Measurements from ENCODE around the gene ATP5PO. TPM values are rescaled to one million over a fixed set of nuclear protein-coding genes. Genes with fewer than 3 reads are reported as not detected.
A peak's percentile ranks its signal among the peaks of the same experiment; 100 is the strongest.

ATP5PO gene
- total and polyA plus RNA-seq, 2 donors (not counting 1 experiment from before 2014, with no cell fraction given), result 154 to 259 TPM

DNA sequence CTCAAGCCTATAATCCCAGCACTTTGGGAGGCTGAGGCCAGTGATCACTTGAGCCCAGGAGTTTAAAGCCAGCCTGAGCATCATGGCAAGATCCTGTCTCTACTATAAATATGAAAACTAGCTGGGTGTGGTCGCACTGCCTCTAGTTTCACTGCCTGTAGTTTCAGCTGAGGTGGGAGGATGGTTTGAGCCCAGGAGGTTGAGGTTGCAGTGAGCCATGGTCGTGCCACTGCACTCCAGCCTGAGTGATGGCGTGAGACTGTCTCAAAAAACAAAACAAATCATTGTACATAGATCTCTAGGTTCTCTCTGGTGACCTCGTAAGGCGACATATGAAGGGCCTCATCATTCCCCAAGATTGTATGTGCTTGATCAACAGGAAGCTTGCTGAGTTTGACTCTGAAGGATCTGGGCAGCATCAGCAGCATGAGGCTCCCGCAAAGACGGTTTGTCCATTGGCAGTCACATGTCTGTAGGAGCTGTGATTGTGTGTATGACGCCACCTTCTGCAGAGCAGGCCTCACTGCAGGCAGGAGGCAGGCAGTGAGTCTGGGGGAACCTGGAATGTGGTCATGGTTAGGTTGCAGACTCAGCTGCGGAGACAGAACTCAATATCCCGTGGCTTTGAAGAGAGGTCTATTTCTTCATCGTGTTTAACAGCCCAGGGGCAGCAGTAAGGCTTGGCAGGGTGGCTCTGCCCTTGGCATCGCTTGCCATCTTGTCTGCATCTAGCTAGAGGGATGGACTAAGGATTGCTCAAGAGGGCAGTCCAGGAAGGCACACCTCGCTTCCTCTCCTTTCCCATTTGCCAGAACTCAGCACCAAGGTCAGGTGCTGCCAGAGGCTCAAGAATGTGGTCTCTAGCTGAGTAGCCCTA, 14.0 kb downstream of the ATP5PO start:
- Histone ChIP-seq H3K9ac (ENCODE audit: insufficient read depth, low read length) (no peak overlapping the region), H4K20me1 (ENCODE audit: control insufficient read depth, extremely low read depth, insufficient read depth, low read length) (no peaks in the 10 kb centered on the region), H3K9me3 (ENCODE audit: control insufficient read depth, insufficient read depth, low read depth, low read length) (no peaks in the 10 kb centered on the region), H3K4me2 (ENCODE audit: extremely low read depth, insufficient read depth, low read length) (no peak overlapping the region), H3K27ac (ENCODE audit: insufficient read depth, low read length) (peak overlapping the region; percentile 7), H3K79me2 (ENCODE audit: control insufficient read depth, insufficient read depth, low read length) (no peaks in the 10 kb centered on the region), H3K36me3 (ENCODE audit: control insufficient read depth, insufficient read depth, low read length) (peaks cover 13% of the 10 kb centered on the region), H2AFZ (ENCODE audit: low read length) (no peak overlapping the region), H3K4me3 (replicated peaks in 1 of 4; ENCODE audit: control extremely low read depth in 1 of 4, insufficient read depth in 1 of 4, low read depth in 3 of 4, low read length in 4 of 4) (no peak overlapping the region), H3K27me3 (ENCODE audit: control insufficient read depth, insufficient read depth, low read length) (no peaks in the 10 kb centered on the region), H3K4me1 (ENCODE audit: control insufficient read depth, extremely low read depth, insufficient read depth, low read length) (peaks cover 6% of the 10 kb centered on the region)
- TF ChIP-seq, protein P1, sequence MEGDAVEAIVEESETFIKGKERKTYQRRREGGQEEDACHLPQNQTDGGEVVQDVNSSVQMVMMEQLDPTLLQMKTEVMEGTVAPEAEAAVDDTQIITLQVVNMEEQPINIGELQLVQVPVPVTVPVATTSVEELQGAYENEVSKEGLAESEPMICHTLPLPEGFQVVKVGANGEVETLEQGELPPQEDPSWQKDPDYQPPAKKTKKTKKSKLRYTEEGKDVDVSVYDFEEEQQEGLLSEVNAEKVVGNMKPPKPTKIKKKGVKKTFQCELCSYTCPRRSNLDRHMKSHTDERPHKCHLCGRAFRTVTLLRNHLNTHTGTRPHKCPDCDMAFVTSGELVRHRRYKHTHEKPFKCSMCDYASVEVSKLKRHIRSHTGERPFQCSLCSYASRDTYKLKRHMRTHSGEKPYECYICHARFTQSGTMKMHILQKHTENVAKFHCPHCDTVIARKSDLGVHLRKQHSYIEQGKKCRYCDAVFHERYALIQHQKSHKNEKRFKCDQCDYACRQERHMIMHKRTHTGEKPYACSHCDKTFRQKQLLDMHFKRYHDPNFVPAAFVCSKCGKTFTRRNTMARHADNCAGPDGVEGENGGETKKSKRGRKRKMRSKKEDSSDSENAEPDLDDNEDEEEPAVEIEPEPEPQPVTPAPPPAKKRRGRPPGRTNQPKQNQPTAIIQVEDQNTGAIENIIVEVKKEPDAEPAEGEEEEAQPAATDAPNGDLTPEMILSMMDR (conservative IDR thresholded peaks at IDR 0.05 in 1 of 2, IDR thresholded peaks at IDR 0.05 in 1 of 2; ENCODE audit: low read depth in 1 of 2, low read length in 2 of 2), result peak; percentile 43 to 55
- no peak for TF ChIP-seq EZH2 (IDR thresholded peaks at IDR 0.05; ENCODE audit: low read length, missing control alignments)
- DNase-seq (ENCODE audit: low read depth in 2 of 2), result peak; percentile 63 to 70

DNA sequence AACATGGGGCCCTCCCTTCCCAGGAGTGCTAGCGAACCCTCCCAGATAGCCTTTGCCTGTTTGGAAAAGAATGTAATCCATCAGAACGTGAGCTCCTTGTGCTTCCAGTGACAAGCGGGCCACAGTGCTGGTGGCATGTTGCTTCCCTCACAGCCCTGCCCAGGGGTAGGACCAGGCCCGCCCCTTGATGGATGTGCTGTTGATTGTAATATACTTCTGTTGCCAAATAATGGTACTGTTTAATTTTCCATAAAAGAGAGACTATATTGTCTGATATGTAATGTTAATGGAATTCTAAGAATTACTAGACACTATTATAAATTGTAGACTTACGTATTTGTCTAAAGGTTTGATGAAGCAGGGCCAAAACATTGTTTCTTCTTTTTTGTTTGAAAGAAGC, 16.4 kb downstream of the ATP5PO start:
- H3K4me1 ChIP-seq (ENCODE audit: control insufficient read depth, extremely low read depth, insufficient read depth, low read length), result peaks cover 6% of the 10 kb centered on the region
- H2AFZ ChIP-seq (ENCODE audit: low read length), result no peak overlapping the region
- H3K27ac ChIP-seq (ENCODE audit: insufficient read depth, low read length), result no peak overlapping the region
- DNase-seq (ENCODE audit: low read depth in 2 of 2), result peak; percentile 28 to 69
- no peaks in the 10 kb centered on the region for H4K20me1 ChIP-seq (ENCODE audit: control insufficient read depth, extremely low read depth, insufficient read depth, low read length)
- no peak overlapping the region for H3K4me3 ChIP-seq (replicated peaks in 1 of 4; ENCODE audit: control extremely low read depth in 1 of 4, insufficient read depth in 1 of 4, low read depth in 3 of 4, low read length in 4 of 4)
- no peaks in the 10 kb centered on the region for H3K9me3 ChIP-seq (ENCODE audit: control insufficient read depth, insufficient read depth, low read depth, low read length)
- peaks cover 6% of the 10 kb centered on the region for H3K36me3 ChIP-seq (ENCODE audit: control insufficient read depth, insufficient read depth, low read length)
- H3K27me3 ChIP-seq (ENCODE audit: control insufficient read depth, insufficient read depth, low read length), result no peaks in the 10 kb centered on the region
- no peak for TF ChIP-seq EZH2 (IDR thresholded peaks at IDR 0.05; ENCODE audit: low read length, missing control alignments)
- TF ChIP-seq, protein P1 (conservative IDR thresholded peaks at IDR 0.05 in 1 of 2, IDR thresholded peaks at IDR 0.05 in 1 of 2; ENCODE audit: low read depth in 1 of 2, low read length in 2 of 2), result no peak
- H3K4me2 ChIP-seq (ENCODE audit: extremely low read depth, insufficient read depth, low read length), result no peak overlapping the region
- H3K9ac ChIP-seq (ENCODE audit: insufficient read depth, low read length), result no peak overlapping the region
- no peaks in the 10 kb centered on the region for H3K79me2 ChIP-seq (ENCODE audit: control insufficient read depth, insufficient read depth, low read length)

DNA sequence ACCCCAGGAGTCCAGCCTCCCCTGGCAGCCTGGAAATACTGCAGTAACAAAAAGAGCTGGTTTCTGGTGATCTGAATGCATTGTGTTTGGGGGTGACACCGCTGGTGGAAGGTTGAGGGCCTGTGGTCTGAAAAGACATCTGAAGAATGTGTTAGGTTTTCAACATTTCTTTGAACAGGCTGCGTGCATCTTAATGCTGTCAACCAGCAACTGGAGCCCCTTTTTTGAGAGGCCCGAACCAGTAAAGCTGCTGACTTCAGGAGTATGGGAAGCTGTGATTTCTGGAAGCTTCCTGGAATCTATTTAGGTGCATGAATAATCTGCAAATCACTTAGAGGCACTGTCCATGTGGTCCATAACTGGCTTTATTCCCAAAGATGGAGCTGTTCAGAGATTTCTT, 17.0 kb downstream of the ATP5PO start:
- Histone ChIP-seq H3K36me3 (ENCODE audit: control insufficient read depth, insufficient read depth, low read length) (peaks cover 4% of the 10 kb centered on the region), H4K20me1 (ENCODE audit: control insufficient read depth, extremely low read depth, insufficient read depth, low read length) (no peaks in the 10 kb centered on the region), H3K27ac (ENCODE audit: insufficient read depth, low read length) (no peak overlapping the region), H3K9me3 (ENCODE audit: control insufficient read depth, insufficient read depth, low read depth, low read length) (no peaks in the 10 kb centered on the region), H3K4me2 (ENCODE audit: extremely low read depth, insufficient read depth, low read length) (no peak overlapping the region), H3K4me3 (replicated peaks in 1 of 4; ENCODE audit: control extremely low read depth in 1 of 4, insufficient read depth in 1 of 4, low read depth in 3 of 4, low read length in 4 of 4) (no peak overlapping the region), H3K27me3 (ENCODE audit: control insufficient read depth, insufficient read depth, low read length) (no peaks in the 10 kb centered on the region), H3K79me2 (ENCODE audit: control insufficient read depth, insufficient read depth, low read length) (no peaks in the 10 kb centered on the region), H2AFZ (ENCODE audit: low read length) (no peak overlapping the region), H3K4me1 (ENCODE audit: control insufficient read depth, extremely low read depth, insufficient read depth, low read length) (peaks cover 6% of the 10 kb centered on the region), H3K9ac (ENCODE audit: insufficient read depth, low read length) (no peak overlapping the region)
- TF ChIP-seq, protein P1 (conservative IDR thresholded peaks at IDR 0.05 in 1 of 2, IDR thresholded peaks at IDR 0.05 in 1 of 2; ENCODE audit: low read depth in 1 of 2, low read length in 2 of 2), result no peak
- TF ChIP-seq EZH2 (IDR thresholded peaks at IDR 0.05; ENCODE audit: low read length, missing control alignments), result no peak
- DNase-seq (ENCODE audit: low read depth in 2 of 2), result peak in 1 of 2 donors; percentile 80

Measured in fibroblast of lung (primary cell).